ENCODE results near the gene VPS54. TPM values are rescaled to one million over a fixed set of nuclear protein-coding genes. Genes with fewer than 3 reads are reported as not detected.

VPS54 gene
- total and polyA plus RNA-seq, 4 donors = 4.5 to 25.1 (median 13.3) TPM

- peaks cover 4 to 50% (median 19%) of the 10 kb centered on the region in 4 donors for H3K4me1 ChIP-seq (ENCODE audit: control insufficient read depth in 4 of 4, insufficient read depth in 4 of 4, low read length in 3 of 4)
- no peak overlapping the region for H3K9ac ChIP-seq (ENCODE audit: low read depth in 1 of 2, low read length in 2 of 2)
- 39% methylated on average over 4 of the region's 4 CpGs for WGBS
- H3K27ac ChIP-seq (ENCODE audit: low read depth in 1 of 2, low read length in 2 of 2) = peak overlapping the region; percentile 36 to 71
- H3K9me3 ChIP-seq (ENCODE audit: control insufficient read depth in 4 of 4, low read length in 3 of 4) = no peaks in the 10 kb centered on the region
- DNase-seq (ENCODE audit: low spot score) = no peak
- no peaks in the 10 kb centered on the region for H3K27me3 ChIP-seq (ENCODE audit: control insufficient read depth in 4 of 4, insufficient read depth in 4 of 4, low read length in 3 of 4)
- no peak overlapping the region for H3K4me3 ChIP-seq (ENCODE audit: low read depth in 1 of 3, low read length in 3 of 3)
- H3K36me3 ChIP-seq (ENCODE audit: control insufficient read depth in 4 of 4, insufficient read depth in 3 of 4, low read depth in 1 of 4, low read length in 3 of 4) = peaks cover 1 to 51% (median 26%) of the 10 kb centered on the region in 4 donors
- TF ChIP-seq RXRA (IDR thresholded peaks at IDR 0.05) = peak in 1 of 2 donors; percentile 30
- no peak for TF ChIP-seq HNF4A (conservative IDR thresholded peaks at IDR 0.05)
- no peak for TF ChIP-seq FOXA2 (IDR thresholded peaks at IDR 0.05)
- TF ChIP-seq JUND (IDR thresholded peaks at IDR 0.05) = no peak
Observed at GRCh38 chr2:63871864-63872263, 147.4 kb downstream of the VPS54 start.

GRCh38 chr2:63870679-63871078 lies 148.5 kb downstream of the VPS54 start:
- no peak for DNase-seq (ENCODE audit: low spot score)
- Histone ChIP-seq H3K9ac (ENCODE audit: low read depth in 1 of 2, low read length in 2 of 2) (no peak overlapping the region), H3K4me3 (ENCODE audit: low read depth in 1 of 3, low read length in 3 of 3) (no peak overlapping the region), H3K36me3 (ENCODE audit: control insufficient read depth in 4 of 4, insufficient read depth in 3 of 4, low read depth in 1 of 4, low read length in 3 of 4) (peaks cover 1 to 51% (median 30%) of the 10 kb centered on the region in 4 donors), H3K27me3 (ENCODE audit: control insufficient read depth in 4 of 4, insufficient read depth in 4 of 4, low read length in 3 of 4) (no peaks in the 10 kb centered on the region), H3K4me1 (ENCODE audit: control insufficient read depth in 4 of 4, insufficient read depth in 4 of 4, low read length in 3 of 4) (peaks cover 4 to 47% (median 24%) of the 10 kb centered on the region in 4 donors), H3K27ac (ENCODE audit: low read depth in 1 of 2, low read length in 2 of 2) (peak overlapping the region; percentile 31 to 37), H3K9me3 (ENCODE audit: control insufficient read depth in 4 of 4, low read length in 3 of 4) (no peaks in the 10 kb centered on the region)
- WGBS = 94% methylated on average over 4 of the region's 4 CpGs
- TF ChIP-seq SP1 (IDR thresholded peaks at IDR 0.05) (no peak), CTCF (IDR thresholded peaks at IDR 0.05; ENCODE audit: low read depth, low read length, missing input control) (no peak), REST (IDR thresholded peaks at IDR 0.05) (no peak), ZBTB33 (IDR thresholded peaks at IDR 0.05) (no peak), FOXA1 (IDR thresholded peaks at IDR 0.05) (no peak), RAD21 (IDR thresholded peaks at IDR 0.05) (no peak)

All from liver (tissue), 9 donors.